ENCODE measurements around the gene TMEM151A. TPM values are rescaled to one million over a fixed set of nuclear protein-coding genes. Genes with fewer than 3 reads are reported as not detected.
"Not testable (repeated sequence)": the region's sequence is repeated elsewhere in the genome, so short reads cannot be mapped to it uniquely, and the experiment has no call there.

TMEM151A gene
- total RNA-seq, 4 donors from 2014 or later, result not detected

GRCh38 chr11:66247801-66248200 is 43.9 kb upstream of the TMEM151A start:
- DNase-seq, result no peak
- no peaks in the 10 kb centered on the region for H3K36me3 ChIP-seq
- TF ChIP-seq POLR2A (IDR thresholded peaks at IDR 0.05), result no peak
- TF ChIP-seq CTCF (IDR thresholded peaks at IDR 0.05 in 4 of 5, conservative IDR thresholded peaks at IDR 0.05 in 1 of 5), result no peak
- intact Hi-C loops (cut with DNase I; ENCODE audit: low total_unique reads), result no loop called here
- H3K4me3 ChIP-seq, result no peak overlapping the region
- ATAC-seq, result no peak
- no peaks in the 10 kb centered on the region for H3K4me1 ChIP-seq
- in situ Hi-C loops (cut with MboI; ENCODE audit: low sequenced_read_pairs in 4 of 4), result no loop called here
- no peaks in the 10 kb centered on the region for H3K9me3 ChIP-seq
- H3K27me3 ChIP-seq, result no peaks in the 10 kb centered on the region
- no peak overlapping the region for H3K27ac ChIP-seq

- no peak for DNase-seq
- intact Hi-C loops (cut with DNase I; ENCODE audit: low total_unique reads), result no loop called here
- Histone ChIP-seq H3K36me3 (no peaks in the 10 kb centered on the region), H3K27me3 (no peaks in the 10 kb centered on the region), H3K4me1 (no peaks in the 10 kb centered on the region), H3K4me3 (no peak overlapping the region), H3K27ac (no peak overlapping the region), H3K9me3 (no peaks in the 10 kb centered on the region)
- in situ Hi-C loops (cut with MboI; ENCODE audit: low sequenced_read_pairs in 4 of 4), result no loop called here
- ATAC-seq, result no peak
- TF ChIP-seq CTCF (IDR thresholded peaks at IDR 0.05 in 4 of 5, conservative IDR thresholded peaks at IDR 0.05 in 1 of 5), result no peak
- TF ChIP-seq POLR2A (IDR thresholded peaks at IDR 0.05), result no peak
Measured at GRCh38 chr11:66248903-66249302, 42.8 kb upstream of the TMEM151A start.

GRCh38 chr11:66251809-66252208 is 39.9 kb upstream of the TMEM151A start:
- H3K4me3 ChIP-seq, result no peak overlapping the region
- TF ChIP-seq CTCF (IDR thresholded peaks at IDR 0.05 in 4 of 5, conservative IDR thresholded peaks at IDR 0.05 in 1 of 5), result no peak
- no peak for TF ChIP-seq POLR2A (IDR thresholded peaks at IDR 0.05)
- DNase-seq (no peak), ATAC-seq (no peak)
- intact Hi-C loops (cut with DNase I; ENCODE audit: low total_unique reads), result no loop called here
- H3K36me3 ChIP-seq, result no peaks in the 10 kb centered on the region
- in situ Hi-C loops (cut with MboI; ENCODE audit: low sequenced_read_pairs in 4 of 4), result no loop called here
- no peaks in the 10 kb centered on the region for H3K27me3 ChIP-seq
- H3K4me1 ChIP-seq, result peaks cover 0 to 3% of the 10 kb centered on the region in 2 donors
- H3K9me3 ChIP-seq, result no peaks in the 10 kb centered on the region
- no peak overlapping the region for H3K27ac ChIP-seq

GRCh38 chr11:66253081-66253480 is 38.6 kb upstream of the TMEM151A start:
- H3K9me3 ChIP-seq; in situ Hi-C loops (cut with MboI; ENCODE audit: low sequenced_read_pairs in 4 of 4); H3K27me3 ChIP-seq; H3K36me3 ChIP-seq; ATAC-seq; DNase-seq; H3K4me1 ChIP-seq; H3K4me3 ChIP-seq; intact Hi-C loops (cut with DNase I; ENCODE audit: low total_unique reads); H3K27ac ChIP-seq: not testable (repeated sequence)

GRCh38 chr11:66258473-66258893 is 33.2 kb upstream of the TMEM151A start:
- H3K9me3 ChIP-seq, result no peaks in the 10 kb centered on the region
- H3K4me3 ChIP-seq, result peak overlapping the region; percentile 90 to 98 (median 92)
- intact Hi-C loops (cut with DNase I; ENCODE audit: low total_unique reads) (loop anchor here (1.0 kb wide), 1 partner anchor 36 kb away; no protein-coding TSS in a partner anchor), in situ Hi-C loops (cut with MboI; ENCODE audit: low sequenced_read_pairs in 4 of 4) (no loop called here)
- no peaks in the 10 kb centered on the region for H3K27me3 ChIP-seq
- TF ChIP-seq CTCF (IDR thresholded peaks at IDR 0.05 in 4 of 5, conservative IDR thresholded peaks at IDR 0.05 in 1 of 5), result peak in 2 of 5 experiments; percentile 32 to 36
- TF ChIP-seq POLR2A (IDR thresholded peaks at IDR 0.05), result no peak
- peaks cover 4 to 14% of the 10 kb centered on the region in 2 donors for H3K4me1 ChIP-seq
- peaks cover 0 to 36% of the 10 kb centered on the region in 2 donors for H3K36me3 ChIP-seq
- H3K27ac ChIP-seq, result peak overlapping the region; percentile 74 to 78 (median 76)
- DNase-seq (no peak), ATAC-seq (no peak)

Data from gastrocnemius medialis (tissue), 4 donors.